Fibroblast of mammary gland (primary cell): Measurements from ENCODE around the gene CDC42EP4.
"Not testable (repeated sequence)": the region's sequence is repeated elsewhere in the genome, so short reads cannot be mapped to it uniquely, and the experiment has no call there.

Experiments used
- DNase-seq: peaks from one replicate; pipeline ENCODE4 v3.0.0-alpha.2; 2010; ENCODE audit warnings: low read depth
- H3K4me3 ChIP-seq: 2 replicates; pipeline ENCODE4 v1.5.1; 2011; ENCODE audit warnings: low read depth, mild to moderate bottlenecking, low read length, moderate library complexity; ENCODE audit not compliant: control insufficient read depth
- CTCF ChIP-seq: conservative IDR thresholded peaks from 2 replicates; pipeline ENCODE4 v1.5.1; 2011; ENCODE audit warnings: low read depth, low read length, inconsistent platforms; ENCODE audit not compliant: control insufficient read depth, insufficient read depth

Gene CDC42EP4

GRCh38 chr17:73266796-73267195 lies 45.0 kb downstream of the CDC42EP4 start:
- no peak for TF ChIP-seq CTCF

GRCh38 chr17:73265646-73266640 lies 45.9 kb downstream of the CDC42EP4 start:
- no peak overlapping the region for H3K4me3 ChIP-seq
- no peak for DNase-seq
- TF ChIP-seq CTCF: no peak

More at GRCh38 chr17:73266796-73267195, 45.0 kb downstream of the CDC42EP4 start:
- no peak overlapping the region for H3K4me3 ChIP-seq
- no peak for DNase-seq

- not testable (repeated sequence) for H3K4me3 ChIP-seq, DNase-seq
These were observed 47.4 kb downstream of the CDC42EP4 start for GRCh38 chr17:73264448-73264847.

- TF ChIP-seq CTCF: no peak
- no peak for DNase-seq
- no peak overlapping the region for H3K4me3 ChIP-seq
These were observed 48.8 kb downstream of the CDC42EP4 start for GRCh38 chr17:73262676-73263642.

GRCh38 chr17:73261952-73262675 lies 49.7 kb downstream of the CDC42EP4 start:
- no peak overlapping the region for H3K4me3 ChIP-seq
- TF ChIP-seq CTCF: no peak
- DNase-seq: no peak

GRCh38 chr17:73261617-73261951 lies 50.2 kb downstream of the CDC42EP4 start, which contains the start of gene CPSF4L:
Gene CPSF4L, minus strand, starts transcription at chr17:73261880. Its CDS starts 62 bp downstream, at chr17:73261818.
- no peak for TF ChIP-seq CTCF
- no peak for DNase-seq
- H3K4me3 ChIP-seq: no peak within 1 kb of the TSS
